CD4-positive, alpha-beta T cell treated with Interleukin-12 subunit alpha and Interleukin-12 subunit beta, for 1 hour (primary cell): Measurements from ENCODE around the gene FREM2.

Source experiments
- DNase-seq: peaks from one replicate; pipeline ENCODE4 v3.0.0-alpha.2; 2020

The FREM2 gene

GRCh38 chr13:38763446-38764381, 76.8 kb downstream of the FREM2 start:
- no peak for DNase-seq

DNA sequence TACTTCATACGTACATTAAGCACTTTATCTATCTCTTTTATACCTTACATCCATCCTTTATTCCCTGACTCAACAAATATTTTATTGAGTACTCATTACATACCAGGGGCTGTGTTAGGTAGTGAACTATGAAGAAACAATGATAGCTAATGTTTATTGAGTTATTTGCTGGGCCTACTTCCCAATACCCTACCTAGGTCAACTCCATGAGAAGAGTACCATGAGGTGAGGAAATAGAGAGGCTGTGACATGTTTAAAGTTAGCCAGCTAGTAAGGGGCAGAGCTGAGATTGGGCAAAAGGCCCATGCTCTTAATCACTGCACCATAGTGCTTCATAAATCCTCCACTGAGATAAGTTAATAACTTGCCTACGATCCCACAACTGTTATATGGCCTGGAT, 79.9 kb downstream of the FREM2 start:
- no peak for DNase-seq

- no peak for DNase-seq
Measured at GRCh38 chr13:38767506-38768265, 80.8 kb downstream of the FREM2 start.

DNA sequence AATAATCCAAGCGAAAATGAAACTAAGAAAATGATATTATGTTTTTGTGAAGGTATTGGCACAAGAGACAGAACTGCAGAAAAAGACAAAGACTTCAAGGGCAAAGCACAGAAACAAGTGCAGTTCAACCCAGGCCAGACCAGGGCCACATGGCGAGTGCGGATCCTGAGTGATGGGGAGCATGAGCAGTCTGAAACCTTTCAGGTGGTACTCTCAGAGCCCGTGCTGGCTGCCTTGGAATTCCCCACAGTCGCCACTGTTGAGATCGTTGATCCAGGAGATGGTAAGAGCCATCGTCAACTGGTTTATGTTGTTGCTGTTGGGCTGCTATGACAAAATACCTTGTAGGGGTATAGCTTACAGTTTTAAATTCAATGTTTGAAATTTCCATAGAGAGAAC, 82.6 kb downstream of the FREM2 start:
- DNase-seq: no peak

DNA sequence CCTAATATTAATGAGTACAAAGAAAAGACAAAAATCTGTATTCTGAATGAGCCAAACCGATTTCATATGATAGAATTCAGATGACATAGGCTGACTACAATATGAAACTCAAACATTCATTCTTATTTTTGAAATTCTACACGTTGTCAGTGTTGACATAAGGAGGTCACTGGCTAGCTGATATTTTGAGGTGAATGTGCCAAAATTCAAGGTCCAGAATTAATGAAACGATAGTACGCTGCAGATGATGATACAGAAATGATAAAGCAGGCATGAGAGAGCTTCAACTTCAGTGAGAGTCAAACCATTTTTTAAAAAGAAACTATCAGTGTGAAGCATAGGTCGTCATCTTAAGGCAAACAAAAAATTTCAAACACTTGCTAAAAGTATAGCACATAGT, 88.2 kb downstream of the FREM2 start:
- no peak for DNase-seq

- no peak for DNase-seq
Measured at GRCh38 chr13:38777347-38778119, 90.7 kb downstream of the FREM2 start.

GRCh38 chr13:38781539-38781938, 94.7 kb downstream of the FREM2 start:
- no peak for DNase-seq

DNA sequence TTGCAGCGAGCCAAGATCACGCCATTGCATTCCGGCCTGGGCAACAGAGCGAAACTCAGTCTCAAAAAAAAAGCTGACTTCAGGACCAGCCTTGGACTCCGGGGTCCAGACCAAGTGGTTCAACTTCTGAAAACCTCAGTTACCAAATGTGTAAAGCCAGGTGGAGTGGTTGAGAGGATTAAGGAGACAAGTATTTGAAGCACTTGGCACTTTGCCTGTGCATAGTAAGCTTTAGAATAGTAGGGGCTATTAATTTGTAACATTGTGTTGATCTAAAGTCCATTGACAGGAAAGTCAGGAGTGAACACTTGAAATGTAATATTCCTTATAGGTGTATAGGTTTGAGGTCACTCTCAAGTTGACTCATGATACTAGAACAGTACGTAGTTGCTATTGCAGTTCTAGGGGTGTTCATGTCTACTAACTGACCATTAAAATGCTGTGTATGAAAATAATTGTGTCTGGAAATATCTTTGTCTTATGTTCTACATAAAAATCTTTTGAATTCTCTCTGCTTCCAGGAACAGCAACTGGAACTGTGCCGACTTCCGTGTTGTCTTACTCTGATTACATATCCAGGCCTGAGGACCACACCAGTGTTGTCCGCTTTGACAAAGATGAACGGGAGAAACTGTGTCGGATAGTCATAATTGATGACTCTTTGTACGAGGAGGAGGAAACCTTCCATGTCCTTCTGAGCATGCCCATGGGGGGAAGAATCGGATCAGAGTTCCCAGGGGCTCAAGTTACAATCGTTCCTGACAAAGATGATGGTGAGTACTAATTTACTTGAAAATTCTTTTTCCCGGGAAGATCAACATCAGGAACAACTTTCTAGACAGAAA, 97.4 kb downstream of the FREM2 start:
- no peak for DNase-seq

GRCh38 chr13:38785042-38785441, 98.2 kb downstream of the FREM2 start:
- no peak for DNase-seq

- DNase-seq: no peak
Measured at GRCh38 chr13:38785490-38785889, 98.6 kb downstream of the FREM2 start.

- no peak for DNase-seq
Measured at GRCh38 chr13:38787550-38787949, 100.7 kb downstream of the FREM2 start.

DNA sequence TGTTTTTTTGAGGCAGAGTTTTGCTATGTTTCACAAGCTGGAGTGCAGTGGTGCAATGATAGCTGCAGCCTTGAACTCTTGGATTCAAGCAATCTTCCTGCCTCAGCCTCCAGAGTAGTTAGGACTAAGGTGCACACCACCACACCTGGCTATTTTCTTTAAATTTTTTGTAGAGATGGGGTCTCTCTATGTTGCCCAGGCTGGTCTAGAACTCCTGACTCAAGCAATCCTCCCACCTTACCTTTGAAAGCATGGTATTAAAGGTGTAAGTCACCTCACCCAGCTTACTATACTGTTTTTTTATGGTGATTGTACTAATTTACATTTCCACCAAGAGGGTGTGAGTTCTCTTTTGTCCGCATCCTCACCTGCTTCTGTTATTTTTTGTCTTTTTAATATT, 110.0 kb downstream of the FREM2 start:
- DNase-seq: no peak

DNA sequence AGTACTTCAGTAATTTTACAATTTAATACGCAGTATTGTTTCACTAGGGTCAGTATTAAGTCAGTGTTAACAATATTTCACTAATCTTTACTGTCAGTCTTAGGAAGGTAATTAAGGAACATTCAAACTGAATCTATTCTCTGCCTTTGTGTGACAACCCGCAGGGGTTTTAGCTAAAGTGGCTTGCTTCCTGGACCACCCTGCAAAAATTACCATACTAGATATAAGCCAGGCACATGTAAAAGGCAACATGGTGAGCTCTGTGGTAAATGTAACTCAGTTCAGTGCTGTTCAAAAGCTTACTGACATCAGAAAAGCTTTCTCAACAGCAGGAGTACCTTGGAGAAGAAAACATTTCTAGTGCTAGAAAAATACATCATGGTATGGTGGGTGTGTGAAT, 116.7 kb downstream of the FREM2 start:
- DNase-seq: no peak

DNA sequence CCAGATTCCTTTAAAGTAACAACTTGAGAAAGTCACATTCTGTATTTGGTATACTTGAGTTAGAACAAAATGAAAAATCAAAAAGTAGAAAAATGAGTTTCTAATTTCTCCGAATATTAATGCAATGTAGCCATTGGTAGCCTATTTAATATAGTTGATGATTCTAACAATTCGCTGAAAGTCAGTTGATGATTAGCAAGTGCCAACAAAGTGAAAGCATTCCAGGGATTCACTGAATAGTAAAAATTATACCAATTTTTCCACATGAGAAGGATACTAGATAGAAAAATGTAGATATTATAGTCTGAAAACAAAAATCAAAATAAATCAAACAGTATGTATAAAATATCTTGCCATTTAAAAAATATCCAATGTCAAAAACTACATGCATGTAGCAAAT, 117.2 kb downstream of the FREM2 start:
- DNase-seq: no peak

GRCh38 chr13:38804536-38804935, 117.7 kb downstream of the FREM2 start:
- DNase-seq: no peak

- DNase-seq: no peak
Measured at GRCh38 chr13:38814331-38814730, 127.5 kb downstream of the FREM2 start.

DNA sequence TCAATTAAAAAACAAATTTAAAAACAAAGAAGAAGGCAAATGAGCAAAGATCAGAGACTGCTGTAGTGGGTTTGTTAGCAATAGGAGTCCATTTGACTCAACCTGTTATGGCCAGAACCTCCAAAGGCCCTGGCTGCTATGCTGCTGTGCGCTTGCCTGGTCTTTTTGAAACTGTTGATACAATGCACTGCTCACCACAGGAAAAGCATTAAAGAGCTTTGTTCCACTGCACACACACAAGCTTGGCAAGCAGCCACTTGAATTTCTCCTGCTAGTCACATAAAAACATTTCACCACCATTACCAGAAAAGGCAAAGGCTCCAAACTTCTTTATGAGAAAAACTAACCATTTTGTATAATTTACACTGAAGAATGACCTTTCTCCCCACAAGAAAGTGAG, 132.2 kb downstream of the FREM2 start:
- DNase-seq: no peak

DNA sequence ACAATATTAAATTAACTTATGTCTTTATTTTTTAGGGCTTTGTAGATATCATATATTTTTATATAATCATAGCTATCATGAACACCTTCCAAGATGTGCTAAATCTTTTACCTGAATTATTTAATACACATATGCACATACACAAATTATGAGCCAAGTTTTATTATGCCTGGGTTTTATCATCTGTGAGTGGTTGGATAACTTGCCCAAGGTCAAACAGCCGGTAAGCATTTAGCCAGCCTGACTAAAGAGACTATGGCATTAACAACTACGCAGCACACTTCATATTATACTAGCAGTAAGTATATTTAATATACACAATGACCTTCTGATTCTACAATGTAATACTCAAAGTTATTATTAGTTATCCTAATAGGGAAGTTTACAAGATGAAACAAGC, 132.7 kb downstream of the FREM2 start:
- no peak for DNase-seq

DNA sequence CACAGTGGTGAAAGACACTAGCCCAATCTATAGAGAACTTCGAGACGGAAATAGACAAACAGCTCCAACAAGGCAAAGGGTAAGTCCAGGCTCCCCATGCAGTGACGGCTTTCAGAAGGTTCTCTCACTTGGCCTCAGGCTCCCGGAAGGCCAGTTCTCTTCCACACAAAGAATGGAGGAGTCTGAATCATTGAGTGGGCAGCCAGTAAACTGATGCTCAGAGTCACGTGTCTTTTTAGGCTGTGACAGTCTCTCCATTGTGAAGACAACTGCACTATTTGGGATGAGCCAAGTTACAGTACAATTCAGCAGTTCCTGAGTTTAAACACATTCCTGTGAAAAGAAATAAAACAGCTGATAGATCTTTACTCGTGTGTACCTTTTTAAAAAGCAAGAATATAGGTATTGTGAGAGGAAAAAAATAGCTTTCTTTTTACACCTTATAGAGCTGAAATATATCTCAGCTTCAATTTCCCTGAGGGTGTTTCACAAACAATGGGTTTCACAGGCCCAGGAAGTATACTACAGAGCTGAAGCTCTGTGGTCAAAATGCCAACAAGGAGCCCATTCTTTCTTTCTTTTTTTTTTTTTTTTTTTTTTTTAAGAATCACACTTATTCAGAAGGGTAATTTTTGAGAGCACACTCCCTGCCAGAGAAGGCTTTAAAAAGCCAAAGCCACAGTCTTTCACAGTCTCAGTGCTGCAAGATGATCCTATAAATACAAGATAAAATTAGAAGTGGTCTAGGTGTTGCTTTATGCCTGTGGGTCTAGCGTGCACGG, 135.1 kb downstream of the FREM2 start:
- no peak for DNase-seq

DNA sequence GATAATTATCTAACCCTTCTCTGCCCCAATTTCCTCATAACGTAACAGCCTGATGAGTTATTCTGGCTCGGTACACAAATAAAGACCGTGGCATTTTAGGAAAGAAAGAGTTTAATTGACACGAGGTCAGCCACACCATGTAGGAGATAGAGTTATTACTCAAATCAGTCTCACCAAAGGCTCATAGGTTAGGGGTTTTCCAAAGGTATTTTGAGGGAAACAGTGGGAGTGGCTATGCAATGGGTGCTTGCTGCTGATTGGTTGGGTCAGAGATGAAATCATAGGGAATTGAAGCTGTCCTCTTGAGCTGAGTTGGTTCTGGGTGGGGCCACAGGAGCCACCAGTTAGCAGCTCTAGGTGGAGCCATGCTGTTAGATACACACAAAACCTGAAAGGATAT, 137.5 kb downstream of the FREM2 start:
- DNase-seq: no peak

DNA sequence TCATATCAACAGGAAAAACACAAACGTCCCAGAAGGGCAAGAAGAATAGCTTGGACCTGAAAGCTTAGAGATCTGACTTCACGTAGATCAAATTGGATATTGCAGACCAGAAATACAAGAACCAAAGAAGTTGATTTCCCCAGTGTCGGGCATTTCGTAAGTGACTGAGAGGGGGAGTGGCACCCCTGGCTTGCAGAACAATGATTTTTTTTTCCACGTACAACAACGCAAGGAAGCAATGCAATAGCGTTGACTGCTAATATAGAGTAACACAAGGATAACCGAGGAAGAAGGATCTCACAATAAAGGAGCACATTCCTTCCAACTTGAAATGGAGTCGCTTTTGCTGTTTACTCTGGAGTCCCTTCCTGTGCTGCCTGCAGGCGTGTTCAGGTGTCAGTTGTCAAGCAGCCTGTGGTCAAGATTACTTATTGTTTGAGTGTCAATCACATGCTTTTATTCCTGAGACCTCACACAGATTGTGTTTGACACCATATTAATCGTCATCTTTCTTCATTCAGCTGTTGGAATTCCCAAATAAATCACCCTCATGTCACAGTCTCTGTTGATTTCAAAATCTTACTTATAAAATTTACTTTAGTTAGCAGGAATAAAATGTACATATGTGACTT, 139.4 kb downstream of the FREM2 start:
- no peak for DNase-seq
